ENCODE data around the gene BTBD10. TPM values are rescaled to one million over a fixed set of nuclear protein-coding genes. Genes with fewer than 3 reads are reported as not detected.

BTBD10 gene
- total and polyA plus RNA-seq, 4 donors = 3.7 to 12.7 (median 8.8) TPM

- Histone ChIP-seq H3K4me3 (ENCODE audit: low read depth in 1 of 3, low read length in 3 of 3) (no peak overlapping the region), H3K9ac (ENCODE audit: low read depth in 1 of 2, low read length in 2 of 2) (no peak overlapping the region), H3K4me1 (ENCODE audit: control insufficient read depth in 4 of 4, insufficient read depth in 4 of 4, low read length in 3 of 4) (peaks cover 28 to 57% (median 43%) of the 10 kb centered on the region in 4 donors), H3K9me3 (ENCODE audit: control insufficient read depth in 4 of 4, low read length in 3 of 4) (no peaks in the 10 kb centered on the region), H3K27me3 (ENCODE audit: control insufficient read depth in 4 of 4, insufficient read depth in 4 of 4, low read length in 3 of 4) (no peaks in the 10 kb centered on the region), H3K27ac (ENCODE audit: low read depth in 1 of 2, low read length in 2 of 2) (no peak overlapping the region), H3K36me3 (ENCODE audit: control insufficient read depth in 4 of 4, insufficient read depth in 3 of 4, low read depth in 1 of 4, low read length in 3 of 4) (no peaks in the 10 kb centered on the region)
- no peak for DNase-seq (ENCODE audit: low spot score)
- 89% methylated on average over 4 of the region's 4 CpGs for WGBS
- TF ChIP-seq EGR1 (IDR thresholded peaks at IDR 0.05; ENCODE audit: low read depth in 2 of 2) (no peak), RAD21 (IDR thresholded peaks at IDR 0.05) (no peak), TAF1 (conservative IDR thresholded peaks at IDR 0.05) (no peak), CTCF (IDR thresholded peaks at IDR 0.05; ENCODE audit: low read depth, low read length, missing input control) (no peak), HNF4A (conservative IDR thresholded peaks at IDR 0.05) (no peak), SP1 (IDR thresholded peaks at IDR 0.05) (no peak), RXRA (IDR thresholded peaks at IDR 0.05) (no peak), FOXA1 (IDR thresholded peaks at IDR 0.05) (no peak), HNF4G (IDR thresholded peaks at IDR 0.05) (no peak), REST (IDR thresholded peaks at IDR 0.05) (no peak), ZBTB33 (IDR thresholded peaks at IDR 0.05) (no peak)
Measured at GRCh38 chr11:13343067-13343466, 120.0 kb downstream of the BTBD10 start.

- H3K27ac ChIP-seq (ENCODE audit: low read depth in 1 of 2, low read length in 2 of 2) = no peak overlapping the region
- H3K9ac ChIP-seq (ENCODE audit: low read depth in 1 of 2, low read length in 2 of 2) = no peak overlapping the region
- H3K27me3 ChIP-seq (ENCODE audit: control insufficient read depth in 4 of 4, insufficient read depth in 4 of 4, low read length in 3 of 4) = no peaks in the 10 kb centered on the region
- H3K9me3 ChIP-seq (ENCODE audit: control insufficient read depth in 4 of 4, low read length in 3 of 4) = no peaks in the 10 kb centered on the region
- H3K36me3 ChIP-seq (ENCODE audit: control insufficient read depth in 4 of 4, insufficient read depth in 3 of 4, low read depth in 1 of 4, low read length in 3 of 4) = no peaks in the 10 kb centered on the region
- no peak for TF ChIP-seq MAX (IDR thresholded peaks at IDR 0.05)
- TF ChIP-seq RXRA (IDR thresholded peaks at IDR 0.05) = no peak
- no peak for TF ChIP-seq ZBTB33 (IDR thresholded peaks at IDR 0.05)
- TF ChIP-seq TAF1 (conservative IDR thresholded peaks at IDR 0.05) = no peak
- no peak for TF ChIP-seq HNF4G (IDR thresholded peaks at IDR 0.05)
- TF ChIP-seq FOXA1 (IDR thresholded peaks at IDR 0.05) = no peak
- TF ChIP-seq JUND (IDR thresholded peaks at IDR 0.05) = no peak
- 67% methylated on average over 5 of the region's 5 CpGs for WGBS
- no peak overlapping the region for H3K4me3 ChIP-seq (ENCODE audit: low read depth in 1 of 3, low read length in 3 of 3)
- no peak for DNase-seq (ENCODE audit: low spot score)
- peaks cover 28 to 73% (median 58%) of the 10 kb centered on the region in 4 donors for H3K4me1 ChIP-seq (ENCODE audit: control insufficient read depth in 4 of 4, insufficient read depth in 4 of 4, low read length in 3 of 4)
Measured at GRCh38 chr11:13341026-13341425, 122.0 kb downstream of the BTBD10 start.
